Measurements from ENCODE around the gene GATD1.

Gene GATD1, protein sequence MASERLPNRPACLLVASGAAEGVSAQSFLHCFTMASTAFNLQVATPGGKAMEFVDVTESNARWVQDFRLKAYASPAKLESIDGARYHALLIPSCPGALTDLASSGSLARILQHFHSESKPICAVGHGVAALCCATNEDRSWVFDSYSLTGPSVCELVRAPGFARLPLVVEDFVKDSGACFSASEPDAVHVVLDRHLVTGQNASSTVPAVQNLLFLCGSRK

DNA sequence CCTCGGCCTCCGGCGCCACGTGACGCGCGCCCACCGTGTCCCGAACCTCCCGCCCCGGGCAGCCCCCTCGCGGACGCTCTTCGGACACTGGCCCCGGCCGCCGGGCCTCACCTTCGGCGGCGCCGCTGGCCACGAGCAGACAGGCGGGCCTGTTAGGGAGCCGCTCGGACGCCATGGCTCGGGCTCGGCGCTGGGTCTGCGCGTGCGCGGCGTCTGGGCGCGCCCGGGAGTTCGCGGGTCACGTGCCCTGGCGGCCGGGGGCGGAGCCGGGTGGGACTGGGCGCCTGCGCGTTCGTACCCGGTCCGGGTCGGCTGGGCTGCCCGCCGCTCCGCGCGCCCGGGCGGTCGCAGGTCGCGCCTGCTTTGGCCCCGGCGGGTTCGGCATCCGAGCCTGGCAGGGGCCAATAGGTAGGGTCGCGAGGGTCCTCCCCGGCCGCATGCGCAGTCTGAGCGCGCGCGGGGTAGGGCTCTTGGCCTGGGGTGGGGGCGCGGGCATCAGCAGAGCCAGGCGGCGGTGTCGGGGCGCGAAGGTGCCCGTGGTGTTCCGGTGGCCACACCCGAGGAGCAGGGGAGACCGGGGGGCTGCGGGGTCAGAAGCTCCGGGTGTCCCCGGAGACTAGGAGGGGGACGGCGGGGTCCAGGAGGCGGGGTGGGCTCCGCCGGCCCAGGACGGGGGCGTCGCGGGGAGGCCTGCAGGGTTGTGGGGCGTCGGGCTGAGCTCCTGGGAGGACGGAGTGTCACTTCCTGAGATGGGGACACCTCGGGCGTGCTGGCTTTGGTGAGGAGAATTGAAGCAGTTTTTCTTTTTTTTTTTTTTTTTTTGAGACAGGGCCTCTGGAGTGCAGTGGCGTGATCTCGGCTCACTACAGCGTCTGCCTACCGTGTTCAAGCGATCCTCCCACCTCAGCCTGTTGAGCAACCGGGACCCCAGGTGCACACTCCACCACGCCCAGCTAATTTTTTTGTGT, at the start of gene GATD1:
GATD1 (minus strand) TSS at position 200 of the 968 bp plus-strand sequence; CDS start at position 175, 25 bp downstream.
- in situ Hi-C loops (cut with MboI; ENCODE audit: low sequenced_read_pairs) = no loop called here

DNA sequence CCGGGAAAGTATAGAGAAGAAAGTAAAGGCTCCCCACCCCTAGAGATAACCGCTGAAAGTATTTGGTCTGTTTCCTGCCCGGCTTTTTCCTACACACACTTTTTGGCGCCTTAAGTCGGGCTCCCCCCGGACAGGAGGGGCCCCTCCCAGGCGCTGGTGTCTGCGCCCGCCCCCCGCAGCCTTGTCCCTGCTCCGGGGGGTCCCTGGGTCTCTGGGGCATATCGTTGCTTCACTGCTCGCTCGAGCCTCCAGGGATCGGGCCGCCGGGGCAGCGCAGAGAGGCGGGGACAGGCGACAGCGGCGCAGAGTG, 49.5 kb upstream of the GATD1 start:
- in situ Hi-C loops (cut with MboI; ENCODE audit: low sequenced_read_pairs) = no loop called here

DNA sequence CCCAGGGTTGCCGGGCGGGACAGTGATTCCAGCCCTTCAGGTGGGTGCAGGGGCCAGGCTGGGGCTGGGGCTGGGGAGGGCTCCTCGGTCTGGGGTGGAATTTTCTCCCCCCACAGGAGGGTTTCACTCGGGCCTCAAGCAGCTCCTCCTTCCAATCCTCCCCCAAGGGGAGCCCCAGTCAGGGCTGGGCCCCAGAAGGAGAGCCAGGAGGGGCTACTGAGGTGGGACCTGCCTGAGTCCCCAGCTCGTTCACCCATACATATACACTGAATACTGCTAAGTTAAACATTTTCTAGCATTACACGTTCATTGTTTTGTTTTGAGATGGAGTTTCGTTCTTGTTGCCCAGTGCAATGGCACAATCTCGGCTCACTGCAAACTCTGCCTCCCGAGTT, 48.9 kb upstream of the GATD1 start:
- in situ Hi-C loops (cut with MboI; ENCODE audit: low sequenced_read_pairs) = no loop called here

DNA sequence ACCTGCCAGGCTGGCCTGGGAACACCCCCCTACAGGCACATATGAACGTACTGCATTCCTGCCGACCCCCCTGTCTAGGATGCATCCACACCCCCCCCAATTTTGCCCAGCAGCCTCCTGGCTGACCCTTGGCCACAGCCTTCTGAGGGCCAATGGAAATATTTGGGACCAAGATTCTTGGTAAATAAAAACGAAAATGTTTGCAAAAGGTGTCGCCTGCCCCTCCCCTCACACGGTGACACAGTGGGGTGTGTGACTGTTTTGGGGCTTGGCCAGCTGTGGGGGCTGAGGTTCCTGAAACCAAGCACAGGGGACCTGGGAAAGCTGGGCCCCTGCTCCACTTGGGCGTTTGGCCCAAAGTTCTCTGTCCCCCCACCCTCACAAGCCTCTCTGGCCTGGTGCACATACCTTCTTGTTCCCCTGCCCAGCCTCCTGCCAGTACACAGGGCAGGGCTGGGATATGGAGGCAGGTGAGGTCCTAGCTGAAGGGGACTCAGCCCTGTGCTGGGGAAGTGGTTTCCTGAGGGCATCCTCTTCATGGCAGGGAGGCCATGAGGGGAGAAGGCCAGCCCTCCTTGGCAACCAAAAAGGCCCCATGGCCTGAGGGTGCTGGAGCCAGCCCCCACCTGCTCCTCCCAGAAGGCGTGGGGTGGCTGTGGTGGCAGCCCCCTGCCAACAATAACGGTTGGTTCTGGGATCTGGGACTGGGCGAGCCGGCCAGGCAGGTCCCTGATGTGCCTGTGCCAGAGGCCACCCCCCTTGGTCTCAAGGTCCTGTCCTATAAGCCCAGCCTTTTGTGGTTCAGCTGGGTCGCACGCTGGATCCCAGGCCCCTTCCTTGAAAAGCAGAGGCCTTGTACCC, 48.3 kb upstream of the GATD1 start:
- in situ Hi-C loops (cut with MboI; ENCODE audit: low sequenced_read_pairs) = no loop called here

DNA sequence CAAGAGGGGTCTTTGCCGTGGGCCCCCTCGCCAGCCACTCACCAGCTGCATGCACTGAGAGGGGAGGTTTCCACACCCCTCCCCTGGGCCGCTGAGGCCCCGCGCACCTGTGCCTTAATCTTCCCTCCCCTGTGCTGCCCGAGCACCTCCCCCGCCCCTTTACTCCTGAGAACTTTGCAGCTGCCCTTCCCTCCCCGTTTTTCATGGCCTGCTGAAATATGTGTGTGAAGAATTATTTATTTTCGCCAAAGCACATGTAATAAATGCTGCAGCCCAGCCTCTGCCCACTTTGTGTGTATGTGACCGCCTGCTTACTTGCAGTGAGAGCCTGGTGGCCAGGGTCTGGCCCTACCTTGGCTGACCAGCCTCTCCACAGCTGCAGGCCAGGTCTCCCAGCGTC, 47.7 kb upstream of the GATD1 start:
- in situ Hi-C loops (cut with MboI; ENCODE audit: low sequenced_read_pairs) = no loop called here

DNA sequence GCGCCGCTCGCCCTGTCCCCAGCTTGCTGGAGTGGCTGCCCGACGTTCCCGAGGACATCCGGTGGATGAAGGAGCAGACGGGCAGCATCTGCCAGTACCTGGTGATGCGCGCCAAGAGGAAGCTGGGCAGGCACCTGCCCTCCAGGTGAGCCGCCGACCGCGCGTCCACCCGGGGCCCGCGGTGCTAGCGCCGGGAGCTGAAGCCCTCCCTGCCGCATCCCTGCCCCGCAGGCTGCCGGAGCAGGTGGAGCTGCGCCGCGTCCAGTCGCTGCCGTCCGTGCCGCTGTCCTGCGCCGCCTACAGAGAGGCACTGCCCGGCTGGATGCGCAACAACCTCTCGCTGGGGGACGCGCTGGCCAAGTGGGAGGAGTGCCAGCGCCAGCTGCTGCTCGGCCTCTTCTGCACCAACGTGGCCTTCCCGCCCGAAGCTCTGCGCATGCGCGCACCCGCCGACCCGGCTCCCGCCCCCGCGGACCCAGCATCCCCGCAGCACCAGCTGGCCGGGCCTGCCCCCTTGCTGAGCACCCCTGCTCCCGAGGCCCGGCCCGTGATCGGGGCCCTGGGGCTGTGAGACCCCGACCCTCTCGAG, 47.1 kb upstream of the GATD1 start:
- in situ Hi-C loops (cut with MboI; ENCODE audit: low sequenced_read_pairs) = no loop called here

DNA sequence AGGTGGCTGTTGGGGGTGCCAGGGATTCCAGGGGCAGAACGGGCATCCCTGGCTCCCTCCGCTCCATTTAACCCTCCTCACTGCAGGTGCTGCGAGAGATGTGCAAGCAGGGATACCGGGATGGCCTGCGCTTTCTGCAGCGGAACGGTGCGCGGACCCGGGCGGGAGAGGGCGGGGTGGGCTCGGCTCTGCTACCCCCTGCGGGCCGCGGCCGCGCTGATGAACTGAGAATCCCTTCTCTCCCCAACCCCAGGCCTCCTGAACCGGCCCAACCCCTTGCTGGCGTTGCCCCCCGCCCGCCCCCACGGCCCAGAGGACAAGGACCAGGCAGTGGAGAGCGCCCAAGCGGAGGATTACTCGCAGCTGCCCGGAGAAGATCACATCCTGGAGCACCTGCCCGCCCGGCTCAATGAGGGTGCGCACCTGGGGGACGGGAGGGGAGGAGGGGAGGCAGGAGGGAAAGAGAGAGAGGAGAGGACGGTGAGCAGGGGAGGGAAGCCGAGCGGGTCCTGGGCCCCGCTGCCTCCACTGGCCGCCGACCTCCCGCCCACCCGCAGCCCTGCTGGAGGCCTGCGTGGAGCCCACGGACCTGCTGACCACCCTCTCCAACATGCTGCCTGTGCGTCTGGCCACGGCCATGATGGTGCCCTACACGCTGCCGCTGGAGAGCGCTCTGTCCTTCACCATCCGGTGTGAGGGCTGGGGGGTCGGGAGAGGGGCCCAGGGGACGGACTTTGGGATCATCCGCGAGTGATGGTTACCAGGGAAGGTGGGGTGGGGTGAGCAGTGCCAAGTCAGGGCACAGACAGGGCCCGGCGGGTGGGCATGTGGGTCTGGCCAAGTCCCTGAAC, 46.4 kb upstream of the GATD1 start:
- in situ Hi-C loops (cut with MboI; ENCODE audit: low sequenced_read_pairs) = no loop called here

DNA sequence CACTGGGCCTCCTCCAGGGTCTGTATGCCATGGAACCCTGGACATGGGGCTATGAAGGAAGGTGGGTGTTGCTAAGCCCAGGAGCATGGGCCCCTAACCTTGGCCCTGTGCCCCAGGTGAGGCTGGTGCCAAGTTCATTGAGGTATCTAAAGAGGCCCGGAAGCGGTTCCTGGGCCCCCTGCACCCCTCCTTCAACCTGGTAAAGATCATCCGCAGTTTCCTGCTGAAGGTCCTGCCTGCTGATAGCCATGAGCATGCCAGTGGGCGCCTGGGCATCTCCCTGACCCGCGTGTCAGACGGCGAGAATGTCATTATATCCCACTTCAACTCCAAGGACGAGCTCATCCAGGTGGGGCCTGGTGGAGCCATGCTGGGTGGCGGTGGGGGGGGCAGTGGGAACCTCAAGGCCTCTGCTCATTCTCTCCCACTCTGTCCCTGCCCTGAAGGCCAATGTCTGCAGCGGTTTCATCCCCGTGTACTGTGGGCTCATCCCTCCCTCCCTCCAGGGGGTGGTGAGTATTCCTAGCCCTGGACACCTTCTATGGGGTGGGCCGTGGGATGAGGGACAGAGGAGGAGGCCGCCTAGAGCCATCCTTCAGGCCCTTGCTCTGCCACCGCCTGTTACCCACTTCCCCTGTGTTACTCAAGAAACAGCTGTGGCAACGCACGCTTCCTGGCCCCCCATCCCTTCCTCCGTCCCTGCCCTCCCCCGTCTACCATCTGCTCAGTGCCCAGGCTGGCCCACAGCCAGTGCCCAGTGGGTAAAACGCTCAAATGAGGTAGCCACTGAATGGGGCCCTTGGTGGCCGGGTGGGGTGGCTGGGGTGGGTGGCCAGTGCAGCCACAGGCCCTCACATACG, 44.5 kb upstream of the GATD1 start:
- in situ Hi-C loops (cut with MboI; ENCODE audit: low sequenced_read_pairs) = no loop called here

DNA sequence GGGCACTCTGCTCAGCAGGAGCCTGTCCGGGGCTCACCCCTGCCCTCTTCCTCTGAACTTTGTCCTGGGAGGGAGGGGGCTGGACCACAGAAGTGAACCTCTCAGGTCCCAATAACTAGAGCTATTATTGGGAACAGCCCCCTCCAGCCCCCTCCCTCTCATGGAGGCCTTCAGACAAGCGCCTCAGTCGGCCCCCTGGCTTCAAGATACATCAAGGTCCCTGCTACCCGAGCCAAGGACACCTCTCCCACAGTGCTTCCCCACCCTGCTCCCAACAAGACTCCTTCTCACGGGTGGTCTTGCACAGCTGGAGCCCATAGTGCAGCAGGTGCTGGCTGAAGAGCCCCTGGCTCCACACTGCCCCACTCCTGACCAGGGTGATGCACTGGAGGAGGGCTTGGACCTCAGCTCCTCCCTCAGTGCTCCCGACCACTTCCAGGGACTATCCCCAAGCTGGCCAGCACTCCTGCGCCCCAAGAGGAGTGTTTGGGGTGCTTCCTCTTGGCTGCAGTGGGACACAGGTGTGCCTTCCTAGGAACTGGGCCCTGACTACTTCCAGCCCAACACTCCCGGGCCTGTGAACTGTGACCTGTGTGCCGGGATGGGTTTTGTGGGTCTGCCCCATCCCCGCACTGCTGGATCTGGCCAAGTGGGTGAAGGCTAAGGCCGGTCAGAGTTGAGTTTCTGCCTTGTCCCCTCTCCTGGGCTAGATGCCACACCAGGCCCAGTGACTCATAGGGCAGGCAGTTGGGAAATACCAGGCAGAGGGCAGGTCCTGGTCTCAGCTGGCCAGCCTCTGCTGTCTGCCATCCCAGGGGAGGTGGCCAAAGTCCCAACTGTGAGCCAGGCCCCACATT, 43.6 kb upstream of the GATD1 start:
- in situ Hi-C loops (cut with MboI; ENCODE audit: low sequenced_read_pairs) = no loop called here

DNA sequence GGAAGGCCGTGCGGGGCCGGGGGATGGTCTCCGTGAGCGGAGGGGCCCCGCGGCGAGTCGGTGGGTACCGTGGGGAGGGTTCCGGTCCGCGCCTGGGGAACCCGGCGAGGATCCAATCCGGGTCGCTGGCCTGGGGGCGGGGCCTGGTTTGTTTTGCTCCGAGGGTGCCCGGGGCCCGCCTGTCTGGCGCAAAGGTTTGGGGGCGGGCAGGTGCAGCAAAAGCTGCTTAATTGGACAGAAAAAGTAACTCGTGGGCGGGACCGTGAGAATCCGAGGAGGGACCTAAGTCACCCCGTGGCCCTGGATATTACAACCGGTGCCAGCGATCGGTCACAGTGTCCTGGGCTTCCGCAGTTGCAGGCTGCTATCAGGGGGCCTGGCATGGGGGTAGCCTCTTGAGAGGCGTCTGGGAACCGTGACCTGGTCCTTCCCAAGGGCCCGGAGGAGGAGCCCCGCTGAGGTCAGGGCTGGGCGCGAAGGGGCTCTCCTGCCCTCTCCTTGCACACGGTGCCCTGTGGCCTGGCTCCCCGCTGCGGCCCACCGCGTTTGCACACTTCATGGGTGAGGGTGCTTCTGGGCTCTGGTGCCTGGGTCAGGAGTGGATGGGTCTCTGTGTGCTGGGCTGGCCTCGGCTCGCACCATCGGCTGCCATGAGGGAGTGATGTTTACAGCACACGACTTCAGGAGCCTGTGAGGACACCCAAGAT, 42.8 kb upstream of the GATD1 start:
- in situ Hi-C loops (cut with MboI; ENCODE audit: low sequenced_read_pairs) = no loop called here

DNA sequence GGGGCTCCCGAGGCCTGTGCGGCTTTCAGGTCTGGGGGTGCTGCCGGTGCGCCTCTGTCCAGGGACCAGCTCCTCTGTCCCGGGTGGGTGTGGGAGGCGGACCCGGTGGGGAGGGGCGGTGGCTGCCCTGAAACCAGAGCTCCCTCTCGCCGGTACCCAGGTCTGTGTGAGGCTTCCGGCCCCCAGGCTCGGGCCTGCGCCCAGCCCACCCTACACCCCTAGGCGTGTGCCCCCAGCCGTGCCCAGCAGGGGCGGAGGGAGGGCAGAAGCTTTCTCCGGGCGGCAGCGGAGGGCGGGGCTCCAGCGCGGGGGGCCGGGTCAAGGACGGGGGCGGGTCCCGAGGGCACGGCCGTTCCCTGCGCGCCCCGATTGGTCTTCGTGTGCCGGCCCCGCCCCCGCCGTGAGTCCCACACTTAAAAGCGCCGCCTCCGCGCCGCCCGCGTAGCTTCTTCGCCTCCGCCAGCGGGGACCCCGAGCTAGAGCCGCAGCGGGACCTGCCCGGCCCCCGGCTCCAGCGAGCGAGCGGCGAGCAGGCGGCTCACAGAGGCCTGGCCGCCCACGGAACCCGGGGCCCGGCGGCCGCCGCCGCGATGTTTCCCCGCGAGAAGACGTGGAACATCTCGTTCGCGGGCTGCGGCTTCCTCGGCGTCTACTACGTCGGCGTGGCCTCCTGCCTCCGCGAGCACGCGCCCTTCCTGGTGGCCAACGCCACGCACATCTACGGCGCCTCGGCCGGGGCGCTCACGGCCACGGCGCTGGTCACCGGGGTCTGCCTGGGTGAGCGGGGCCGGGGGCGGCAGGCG, 42.0 kb upstream of the GATD1 start:
- in situ Hi-C loops (cut with MboI; ENCODE audit: low sequenced_read_pairs) = no loop called here

DNA sequence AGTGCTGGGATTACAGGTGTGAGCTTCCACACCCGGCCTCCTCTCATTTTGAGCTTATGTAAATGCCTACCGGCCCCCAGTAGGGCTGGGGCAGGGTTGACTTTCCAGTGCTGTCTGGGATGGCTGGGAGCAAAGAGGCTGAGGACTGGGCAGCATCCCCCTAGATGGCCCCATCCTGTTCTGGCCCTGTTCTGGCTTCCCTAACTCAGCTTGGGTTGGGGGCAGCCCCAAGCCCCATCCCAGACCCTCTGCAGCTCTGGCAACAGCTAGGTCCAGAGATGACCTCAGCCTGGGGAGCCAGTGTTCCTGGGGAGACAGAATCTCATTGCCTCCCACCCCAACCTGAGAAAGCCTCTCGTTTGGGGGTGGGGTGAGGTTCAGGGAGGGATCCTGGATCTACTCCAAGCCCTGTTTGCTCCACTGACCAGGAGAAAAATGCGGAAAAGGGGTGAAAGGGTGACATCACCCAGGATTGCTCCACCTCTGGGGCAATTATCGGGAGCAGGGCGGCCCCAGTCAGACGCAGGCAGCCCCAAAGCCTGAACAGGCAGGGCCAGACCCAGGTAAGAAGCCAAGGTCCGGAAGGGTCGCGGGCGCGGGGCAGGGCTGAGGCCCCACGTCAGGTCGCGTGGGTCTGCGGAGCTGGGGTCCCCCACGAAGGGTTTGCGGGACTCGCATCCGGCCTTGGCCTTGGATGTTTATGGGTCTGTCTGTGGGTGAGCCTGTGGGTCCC, 41.3 kb upstream of the GATD1 start, which contains the start of gene PNPLA2:
PNPLA2 (plus strand) TSS at position 519 of the 733 bp plus-strand sequence. CDS start 805 bp downstream, outside the sequence.
- in situ Hi-C loops (cut with MboI; ENCODE audit: low sequenced_read_pairs) = no loop called here

DNA sequence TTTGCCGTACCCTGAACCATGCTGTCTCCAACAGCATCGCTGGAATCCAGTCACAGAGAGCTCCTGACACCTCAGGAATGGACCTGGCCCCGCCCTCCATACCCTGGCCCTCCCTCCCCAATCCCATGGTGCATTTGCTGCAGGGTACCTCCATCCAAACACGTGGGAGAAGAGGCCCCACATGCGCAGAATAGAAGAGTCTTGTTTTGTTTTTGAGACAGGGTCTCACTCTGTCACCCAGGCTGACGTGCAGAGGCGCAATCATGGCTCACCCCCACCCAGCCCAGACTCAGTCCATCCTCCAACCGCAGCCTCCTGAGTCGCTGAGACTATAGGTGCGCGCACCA, 39.1 kb upstream of the GATD1 start:
- in situ Hi-C loops (cut with MboI; ENCODE audit: low sequenced_read_pairs) = no loop called here

DNA sequence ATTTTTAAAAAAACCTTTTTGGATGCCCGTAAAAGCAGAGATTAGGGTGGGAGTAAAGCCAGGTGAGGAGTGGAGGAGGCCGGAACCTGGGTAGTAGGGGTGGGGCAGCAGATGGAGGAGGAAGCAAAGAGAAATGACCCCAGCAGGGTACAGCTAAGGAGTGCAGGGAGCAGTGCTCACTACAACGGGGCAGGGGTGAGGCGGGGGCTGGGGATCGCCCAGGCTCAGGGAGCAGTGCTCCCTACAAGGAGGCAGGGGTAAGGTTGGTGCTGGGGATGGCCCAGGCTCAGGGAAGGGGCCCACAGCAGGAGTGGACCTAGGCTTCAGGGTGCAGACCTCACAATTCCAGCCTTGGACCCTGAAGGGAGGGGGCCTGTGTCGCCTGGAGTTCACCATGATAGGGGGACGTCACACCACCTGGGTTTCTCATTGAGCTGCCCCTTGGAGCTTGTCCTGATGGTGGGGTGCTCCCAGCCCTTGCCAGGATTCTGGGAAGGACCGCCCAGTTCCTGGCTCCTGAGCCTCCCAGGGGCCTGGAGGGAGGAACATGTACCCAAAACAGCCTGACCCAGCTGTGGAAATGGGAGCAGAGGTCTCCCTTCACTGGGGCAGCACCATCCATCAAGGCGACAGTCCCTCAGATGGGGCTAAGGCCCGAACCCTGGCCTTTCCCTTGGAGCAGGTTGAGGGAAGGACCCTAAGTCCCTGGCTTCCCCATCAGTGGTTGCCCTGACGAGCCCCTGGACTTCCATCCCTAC, 38.6 kb upstream of the GATD1 start:
- in situ Hi-C loops (cut with MboI; ENCODE audit: low sequenced_read_pairs) = no loop called here

DNA sequence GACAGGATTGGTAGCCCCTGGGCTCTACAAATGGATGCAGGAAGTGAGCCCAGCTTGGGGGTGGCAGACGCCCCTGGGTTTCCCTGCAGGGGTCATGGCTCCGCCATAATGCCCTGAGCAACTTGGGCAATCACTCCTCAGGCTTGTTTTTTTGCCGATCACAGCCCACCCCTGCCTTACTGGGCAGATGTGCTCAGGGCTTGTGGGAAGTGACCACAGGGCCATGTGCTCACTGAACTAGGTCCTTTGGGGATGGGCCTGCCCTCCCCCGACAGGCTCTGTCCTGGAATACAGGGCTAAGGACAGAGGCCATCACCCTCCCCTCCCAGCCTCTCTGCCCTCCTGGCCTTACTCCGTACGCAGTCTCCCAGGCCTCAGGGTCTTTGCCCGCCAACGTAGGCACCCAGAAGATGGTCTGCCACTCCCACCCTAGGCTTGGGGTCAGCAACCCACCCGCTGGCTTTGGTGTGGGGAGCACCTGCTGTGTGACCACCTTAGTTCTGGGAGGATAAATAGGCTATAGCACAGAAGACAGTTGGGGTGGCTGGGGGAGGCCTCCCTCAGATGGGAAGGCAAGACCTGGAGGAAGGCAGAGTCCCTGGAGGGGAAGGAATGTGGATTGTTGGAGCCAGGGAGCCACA, 36.3 kb upstream of the GATD1 start:
- in situ Hi-C loops (cut with MboI; ENCODE audit: low sequenced_read_pairs) = no loop called here
